HEK293T (cell line): ENCODE measurements around the gene DOCK2.

Experiments
- BHLHE40 ChIP-seq: fragments of 450-650 bp; IDR thresholded peaks from 2 replicates; pipeline ENCODE4 v1.6.1; 2016; ENCODE audit warnings: mild to moderate bottlenecking, moderate library complexity, borderline replicate concordance
- ELF4 ChIP-seq: fragments of 450-650 bp; IDR thresholded peaks from 2 replicates; pipeline ENCODE4 v1.6.1; 2017; ENCODE audit warnings: antibody characterized with exemption
- FOXA1 ChIP-seq: fragments of 450-650 bp; IDR thresholded peaks from 2 replicates; pipeline ENCODE4 v1.6.1; 2016; ENCODE audit warnings: mild to moderate bottlenecking
- FOXK2 ChIP-seq: fragments of 450-650 bp; IDR thresholded peaks from 2 replicates; pipeline ENCODE4 v1.6.1; 2016; ENCODE audit warnings: mild to moderate bottlenecking
- FOXM1 ChIP-seq: fragments of 450-650 bp; IDR thresholded peaks from 2 replicates; pipeline ENCODE4 v1.6.1; 2017; ENCODE audit warnings: mild to moderate bottlenecking, borderline replicate concordance
- LEF1 ChIP-seq: fragments of 450-650 bp; IDR thresholded peaks from 2 replicates; pipeline ENCODE4 v1.6.1; 2017; ENCODE audit warnings: mild to moderate bottlenecking, borderline replicate concordance
- NFRKB ChIP-seq: fragments of 450-650 bp; IDR thresholded peaks from 2 replicates; pipeline ENCODE4 v1.6.1; 2016; ENCODE audit warnings: mild to moderate bottlenecking, moderate library complexity
- SP1 ChIP-seq: fragments of 450-650 bp; IDR thresholded peaks from 2 replicates; pipeline ENCODE4 v1.6.1; 2017
- TARDBP ChIP-seq: fragments of 450-650 bp; IDR thresholded peaks from 2 replicates; pipeline ENCODE4 v1.6.1; 2016
- ZNF384 ChIP-seq: fragments of 450-650 bp; IDR thresholded peaks from 2 replicates; pipeline ENCODE4 v1.6.1; 2016
- TF ChIP-seq, protein P1 (sequence below): fragments of 450-650 bp; IDR thresholded peaks from 2 replicates; pipeline ENCODE4 v1.6.1; 2016

DNA sequence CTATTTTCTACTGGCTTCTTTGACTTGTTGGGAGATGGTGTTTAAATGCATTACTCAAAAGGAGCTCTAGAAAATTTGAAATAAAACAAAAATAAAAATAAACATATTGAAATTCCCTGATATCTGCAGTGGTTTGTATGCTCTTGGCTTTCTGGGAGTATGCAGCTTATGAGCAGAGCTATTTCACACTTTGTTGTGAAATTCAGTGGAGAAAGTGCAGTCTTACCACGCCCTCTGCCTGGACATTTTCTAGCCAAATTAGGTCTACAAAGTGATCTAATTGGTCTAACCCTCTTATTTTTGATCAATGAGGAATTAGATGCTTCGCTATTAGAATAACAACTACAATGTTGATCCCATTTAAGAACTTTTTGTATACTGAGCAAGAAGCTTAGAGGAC is 276.4 kb downstream of the DOCK2 start:
- no peak for TF ChIP-seq TARDBP
- no peak for TF ChIP-seq SP1
- TF ChIP-seq ELF4, result no peak
- no peak for TF ChIP-seq BHLHE40
- no peak for TF ChIP-seq LEF1
- no peak for TF ChIP-seq FOXA1
- TF ChIP-seq FOXM1, result no peak
- TF ChIP-seq, protein P1, sequence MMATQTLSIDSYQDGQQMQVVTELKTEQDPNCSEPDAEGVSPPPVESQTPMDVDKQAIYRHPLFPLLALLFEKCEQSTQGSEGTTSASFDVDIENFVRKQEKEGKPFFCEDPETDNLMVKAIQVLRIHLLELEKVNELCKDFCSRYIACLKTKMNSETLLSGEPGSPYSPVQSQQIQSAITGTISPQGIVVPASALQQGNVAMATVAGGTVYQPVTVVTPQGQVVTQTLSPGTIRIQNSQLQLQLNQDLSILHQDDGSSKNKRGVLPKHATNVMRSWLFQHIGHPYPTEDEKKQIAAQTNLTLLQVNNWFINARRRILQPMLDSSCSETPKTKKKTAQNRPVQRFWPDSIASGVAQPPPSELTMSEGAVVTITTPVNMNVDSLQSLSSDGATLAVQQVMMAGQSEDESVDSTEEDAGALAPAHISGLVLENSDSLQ, result no peak
- no peak for TF ChIP-seq FOXK2
- TF ChIP-seq NFRKB, result no peak
- TF ChIP-seq ZNF384, result no peak
